Stimulated activated CD8-positive, alpha-beta memory T cell treated with anti-CD3 and anti-CD28 coated beads, Interleukin-15, amount 100 ng/mL, for 48 hours (primary cell): ENCODE data around the gene E2F1.
A peak's percentile ranks its signal among the peaks of the same experiment; 100 is the strongest.

Experiments
- DNase-seq, 2 donors: peaks; one replicate each; pipeline ENCODE4 v3.0.0-alpha.2; 2020; ENCODE audit warnings: low read depth in 2 of 2

Gene E2F1

GRCh38 chr20:33686100-33686983 lies at the start of gene E2F1:
TSS of gene E2F1 (minus strand) at chr20:33686385. CDS start at chr20:33686264, 121 bp downstream.
- peak; percentile 95 to 96 for DNase-seq

DNA sequence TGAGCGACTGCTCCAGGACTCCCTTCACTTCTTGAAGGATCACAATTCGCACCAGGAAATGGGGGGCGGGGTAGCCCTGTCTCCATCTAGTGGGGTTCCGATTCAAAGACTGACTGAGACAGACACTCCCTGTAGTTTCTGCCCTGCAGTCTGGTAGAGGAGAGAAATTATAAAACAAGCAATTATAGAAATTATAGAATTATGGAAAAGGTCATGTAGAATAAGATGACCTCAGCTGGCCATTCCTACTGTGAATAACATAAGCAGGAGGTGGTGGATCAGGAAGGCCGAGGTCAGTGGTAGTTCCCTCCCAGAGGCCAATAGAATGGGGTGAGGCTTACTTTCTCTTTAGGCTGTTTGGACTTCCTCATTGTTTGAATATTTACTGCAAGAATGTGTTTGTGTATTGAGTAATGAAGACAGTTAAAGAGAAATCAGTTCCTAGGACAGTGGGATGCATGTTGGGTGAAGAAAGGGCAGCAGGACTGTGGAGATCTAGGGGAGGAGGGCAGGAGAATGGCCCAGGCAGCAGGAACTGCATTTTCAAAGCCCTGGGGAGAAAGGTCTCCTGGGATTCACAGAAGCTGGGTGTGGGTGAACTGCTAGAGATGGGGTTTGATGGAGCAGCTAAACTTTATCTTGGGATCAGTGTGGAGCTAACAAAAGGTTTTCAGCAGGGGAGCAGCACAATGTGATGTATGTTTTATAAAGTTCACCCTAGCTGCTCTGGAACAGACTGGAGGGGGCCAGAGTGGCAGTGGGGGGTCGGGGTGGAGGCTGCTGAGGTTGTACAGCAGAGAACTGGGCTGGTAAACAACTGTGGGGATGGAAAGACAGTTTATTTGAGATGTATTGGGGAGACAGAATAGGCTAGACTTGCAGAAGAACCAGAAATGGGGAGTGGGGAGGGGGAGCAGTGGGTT lies 47.7 kb upstream of the E2F1 start:
- DNase-seq, result no peak

GRCh38 chr20:33732166-33732970 lies 46.2 kb upstream of the E2F1 start:
- peak in 1 of 2 donors; percentile 67 for DNase-seq

DNA sequence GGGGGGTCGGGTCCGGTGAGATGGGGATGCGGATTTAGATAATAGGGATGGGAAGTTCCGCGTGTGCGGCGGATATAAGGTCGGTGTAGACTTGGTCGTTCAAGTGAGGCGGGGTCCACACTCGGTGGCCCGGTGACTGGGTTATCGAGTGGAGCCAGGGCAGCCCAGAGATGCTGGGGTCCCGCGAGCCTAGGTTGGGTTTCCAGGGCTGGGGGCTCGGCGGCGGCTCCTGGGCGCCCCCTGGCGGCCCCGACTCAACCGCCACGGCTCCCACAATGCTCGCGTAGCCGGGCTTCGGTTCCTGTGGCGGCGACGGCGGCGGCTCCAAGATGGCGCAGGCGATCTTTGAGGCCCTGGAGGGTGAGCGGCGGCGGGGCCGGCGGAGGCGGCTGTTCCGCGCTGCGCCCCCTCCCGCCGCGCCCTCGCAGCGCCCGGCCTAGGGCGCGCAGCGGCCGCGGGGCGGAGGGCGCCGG lies 45.5 kb upstream of the E2F1 start, which contains the start of gene ZNF341:
Gene ZNF341 (plus strand): TSS at position 304 of the 473 bp plus-strand sequence. CDS start 26 bp downstream, at position 330.
- DNase-seq, result peak; percentile 79 to 84

GRCh38 chr20:33730946-33731692 lies 44.9 kb upstream of the E2F1 start:
- no peak for DNase-seq

DNA sequence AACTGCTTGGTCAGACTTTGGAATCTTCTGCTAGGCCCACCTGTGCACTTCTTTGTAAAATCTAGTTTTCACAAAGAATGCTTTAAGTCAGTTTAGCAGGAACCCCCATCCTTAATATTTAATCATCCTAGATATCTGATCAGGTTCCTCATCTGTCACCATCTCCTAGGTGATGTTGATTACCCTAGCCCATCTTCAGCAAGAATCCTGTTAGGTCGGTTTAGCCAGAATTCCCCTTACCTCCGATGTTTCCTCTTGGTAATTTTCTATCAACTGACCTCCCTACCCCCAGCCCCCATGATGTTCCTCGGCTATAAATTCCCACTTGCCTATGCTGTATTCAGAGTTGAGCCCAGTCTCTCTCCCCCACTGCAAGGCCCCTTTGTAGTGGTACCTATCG lies 42.9 kb upstream of the E2F1 start:
- no peak for DNase-seq

DNA sequence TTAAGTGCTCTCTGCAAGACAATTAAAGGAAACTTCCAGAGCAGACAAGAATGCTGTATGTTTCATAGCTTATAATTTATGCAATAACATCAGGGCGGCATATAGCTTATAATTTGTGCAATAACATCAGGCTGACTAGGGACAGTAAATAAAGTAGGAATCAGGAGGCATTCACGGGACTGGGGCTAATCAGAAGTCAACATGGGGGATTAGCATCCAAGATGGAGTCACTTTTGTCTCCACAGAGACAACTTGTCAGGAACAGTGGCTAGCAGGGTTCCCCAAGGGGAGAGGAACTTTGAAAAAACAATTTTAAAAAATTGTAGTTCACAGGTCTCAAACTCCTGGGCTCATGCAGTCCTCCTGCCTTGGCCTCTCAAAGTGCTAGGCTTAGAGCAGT lies 42.3 kb upstream of the E2F1 start:
- DNase-seq, result no peak

DNA sequence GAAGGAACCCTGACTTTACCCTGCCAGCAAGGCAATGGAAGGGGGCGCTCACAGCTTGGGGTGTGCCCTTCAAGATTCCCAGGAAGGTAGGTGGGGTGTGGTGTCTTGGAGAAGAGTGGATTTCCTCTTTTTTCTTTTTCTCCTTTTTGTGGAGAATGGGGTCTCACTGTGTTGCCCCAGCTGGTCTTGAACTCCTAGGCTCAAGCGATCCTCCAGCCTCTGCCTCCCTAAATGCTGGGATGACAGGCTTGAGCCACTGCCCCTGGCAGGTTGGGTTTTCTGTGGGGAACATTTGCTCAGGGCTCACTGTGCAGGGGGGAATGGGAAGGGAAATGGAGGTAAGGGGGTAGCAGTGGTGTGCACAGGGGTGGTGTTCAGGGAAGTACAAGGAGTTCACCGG lies 41.6 kb upstream of the E2F1 start:
- DNase-seq, result no peak

DNA sequence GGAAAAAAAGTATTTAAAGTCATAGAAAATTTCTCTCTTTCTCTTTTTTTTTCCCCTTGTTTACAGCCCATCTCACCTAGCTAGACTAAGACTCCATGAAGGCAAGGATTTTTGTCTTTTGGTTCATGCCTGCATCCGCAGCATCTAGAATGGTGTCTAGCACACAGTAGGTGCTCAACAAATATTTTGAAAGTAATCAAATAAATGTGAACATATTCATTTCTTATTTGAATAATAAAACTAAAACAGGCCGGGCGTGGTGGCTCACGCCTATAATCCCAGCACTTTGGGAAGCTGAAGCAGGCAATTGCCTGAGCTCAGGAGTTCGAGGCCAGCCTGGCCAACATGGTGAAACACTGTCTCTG lies 40.9 kb upstream of the E2F1 start:
- no peak for DNase-seq

DNA sequence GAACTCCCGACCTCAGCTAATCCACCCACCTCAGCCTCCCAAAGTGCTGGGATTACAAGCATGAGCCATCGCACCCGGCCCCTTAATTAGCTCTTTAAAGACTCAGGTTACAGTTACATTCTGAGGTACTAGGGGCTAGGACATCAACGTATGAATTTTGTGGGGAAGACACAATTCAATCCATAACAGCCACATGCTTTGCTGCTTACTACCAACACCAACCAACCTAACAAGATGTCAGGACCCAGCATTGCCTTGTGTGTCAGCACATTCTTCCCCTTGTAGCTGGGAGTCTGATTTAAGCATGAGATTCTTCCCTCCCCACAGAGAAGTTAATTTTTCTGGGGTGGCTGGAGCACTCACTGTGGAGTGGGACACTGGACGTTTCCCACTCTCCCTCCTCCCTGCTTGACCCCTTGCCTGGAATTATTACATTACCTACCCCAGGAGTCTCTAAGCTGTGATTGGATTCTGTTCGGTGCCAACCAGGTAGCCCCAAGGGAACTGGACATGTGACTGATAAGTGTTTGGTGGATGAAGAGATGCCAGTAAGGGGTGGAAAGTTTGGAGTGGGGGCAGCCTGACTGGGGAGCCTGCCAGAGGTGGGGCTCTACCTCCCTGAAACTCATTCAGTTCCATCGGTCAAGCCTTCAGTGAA lies 39.6 kb upstream of the E2F1 start:
- no peak for DNase-seq

DNA sequence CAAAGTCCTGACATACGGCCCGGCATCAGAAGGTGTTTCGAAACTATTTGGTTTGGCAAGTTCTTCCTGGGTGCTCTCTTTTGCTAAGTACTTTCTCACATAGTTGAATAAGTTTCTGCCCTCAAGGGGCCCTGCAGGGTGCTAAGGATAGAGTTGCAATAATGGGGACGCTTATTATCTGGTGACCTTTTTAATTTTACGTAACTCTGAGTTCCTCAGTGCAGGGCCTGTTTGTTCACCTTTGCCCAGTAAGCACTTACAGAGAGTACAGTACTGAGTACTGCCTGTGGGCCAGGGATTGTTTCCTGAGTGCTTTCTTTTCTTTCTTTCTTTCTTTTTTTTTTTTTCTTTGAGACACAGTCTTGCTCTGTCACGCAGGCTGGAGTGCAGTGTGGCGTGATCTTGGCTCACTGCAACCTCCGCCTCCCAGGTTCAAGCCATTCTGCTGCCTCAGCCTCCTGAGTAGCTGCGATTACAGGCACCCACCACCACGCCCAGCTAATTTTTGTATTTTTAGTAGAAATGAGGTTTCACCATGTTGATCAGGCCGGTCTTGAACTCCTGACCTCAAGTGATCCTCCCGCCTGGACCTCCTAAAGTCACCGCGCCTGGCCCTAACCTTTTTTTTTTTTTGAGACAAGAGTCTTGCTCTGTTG lies 38.4 kb upstream of the E2F1 start:
- DNase-seq, result no peak

DNA sequence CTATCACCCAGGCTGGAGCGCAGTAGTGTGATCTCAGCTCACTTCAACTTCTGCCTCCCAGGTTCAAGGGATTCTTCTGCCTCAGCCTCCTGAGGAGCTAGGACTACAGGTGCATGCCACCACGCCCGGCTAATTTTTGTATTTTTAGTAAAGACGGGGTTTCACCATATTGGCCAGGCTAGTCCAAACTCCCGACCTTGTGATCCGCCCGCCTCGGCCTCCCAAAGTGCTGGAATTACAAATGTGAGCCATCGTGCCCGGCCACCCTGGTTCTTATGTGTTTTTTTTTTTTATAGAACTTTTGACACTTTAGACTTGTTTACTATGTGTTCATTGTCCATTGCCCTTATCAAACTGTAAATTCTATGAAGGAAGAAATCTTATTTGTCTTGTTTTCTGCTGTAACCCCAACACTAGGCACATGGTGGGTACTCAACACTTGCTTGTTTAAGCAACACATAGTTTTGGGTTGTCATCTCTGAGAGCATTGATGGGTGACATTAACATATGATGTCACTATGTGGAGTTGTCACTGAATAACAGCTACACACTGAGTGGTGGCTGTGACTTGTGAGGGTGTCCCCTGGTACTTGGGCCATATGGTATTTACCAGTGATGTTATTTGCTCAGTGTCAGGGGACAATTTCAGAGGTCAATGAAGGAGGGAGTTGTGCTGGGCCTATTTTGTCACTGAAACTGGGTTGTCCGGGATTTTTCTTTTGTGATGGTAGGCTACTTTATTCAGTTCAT lies 35.4 kb upstream of the E2F1 start:
- DNase-seq, result no peak

GRCh38 chr20:33719989-33720709 lies 34.0 kb upstream of the E2F1 start, which contains the start of gene PXMP4:
TSS of gene PXMP4 (minus strand) at chr20:33720310. CDS start at chr20:33720207, 103 bp downstream.
- DNase-seq, result peak; percentile 80 to 81

DNA sequence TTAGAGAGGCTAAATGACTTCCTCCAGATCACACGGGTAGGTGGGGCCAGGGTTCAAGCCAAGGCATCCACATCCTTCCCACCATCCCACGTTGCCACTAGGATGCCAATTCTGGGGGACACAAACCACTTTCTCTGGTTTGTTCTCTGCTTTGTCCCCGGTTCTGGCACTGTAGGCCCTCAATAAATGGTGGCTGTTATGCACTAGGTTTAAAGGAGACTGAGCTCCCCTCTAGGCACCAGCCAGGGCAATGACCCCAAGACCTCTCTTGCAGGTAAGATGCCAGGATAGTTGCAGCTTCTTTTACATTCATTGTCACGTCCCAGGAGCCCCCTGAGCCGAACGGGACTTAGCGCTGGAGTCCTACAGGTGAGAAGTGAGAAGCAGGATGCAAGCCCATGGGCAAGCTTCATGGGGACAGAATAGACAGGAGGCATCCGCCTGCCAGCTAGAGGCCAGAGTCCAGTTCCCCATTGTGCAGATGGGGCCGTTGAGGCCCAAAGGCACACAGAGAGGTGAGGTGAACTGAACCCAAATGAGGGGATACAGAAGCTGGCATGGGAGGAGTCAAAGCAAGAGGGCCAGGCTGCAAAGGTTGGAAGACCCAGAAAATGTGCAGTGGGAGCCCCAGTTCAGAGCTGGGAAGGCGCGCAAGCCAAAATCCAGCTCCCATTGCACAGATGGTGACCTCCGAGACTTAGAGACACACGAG lies 33.2 kb upstream of the E2F1 start:
- no peak for DNase-seq

- no peak for DNase-seq
These were observed 30.3 kb upstream of the E2F1 start for GRCh38 chr20:33716498-33716897.

DNA sequence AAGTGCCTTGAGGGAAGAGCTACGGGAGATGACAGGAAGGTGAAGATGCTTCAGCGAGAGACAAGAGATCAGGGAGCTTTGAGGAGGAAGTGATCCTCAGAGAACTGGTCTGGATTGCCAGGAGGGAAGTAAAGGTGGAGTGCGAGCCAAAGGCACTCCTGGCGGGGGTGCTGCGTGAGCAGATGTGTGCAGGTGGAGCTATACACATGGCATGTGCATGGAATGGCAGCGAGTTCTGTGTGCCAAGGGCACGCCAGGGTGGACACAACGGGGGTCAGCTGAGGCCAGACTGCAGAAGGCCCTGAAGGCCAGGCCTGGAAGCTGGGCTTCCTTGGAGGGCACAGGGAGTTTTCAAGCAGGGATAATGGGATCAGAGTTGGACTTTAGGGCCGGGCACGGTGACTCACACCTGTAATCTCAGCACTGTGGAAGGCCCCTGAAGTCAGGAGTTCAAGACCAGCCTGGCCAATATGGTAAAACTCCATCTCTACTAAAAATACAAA lies 27.7 kb upstream of the E2F1 start:
- DNase-seq, result no peak

DNA sequence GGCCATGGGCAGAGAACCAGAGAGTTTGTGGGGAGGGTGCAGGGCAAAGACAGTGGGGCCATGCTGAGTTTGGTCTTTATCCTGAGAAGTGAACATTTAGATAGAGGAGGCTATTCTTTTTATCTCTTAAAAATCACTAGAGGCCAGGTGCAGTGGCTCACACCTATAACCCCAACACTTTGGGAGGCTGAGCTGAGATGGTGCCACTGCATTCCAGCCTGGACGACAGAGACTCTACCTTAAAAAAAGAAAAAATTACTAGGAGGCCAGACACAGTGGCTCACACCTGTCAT lies 25.2 kb upstream of the E2F1 start:
- no peak for DNase-seq
